Endothelial cell of umbilical vein (primary cell): Measurements from ENCODE around the gene CHN1.

Experiments
- CTCF ChIP-seq, 2 donors: IDR thresholded peaks; 1 replicate in 1 of 2; 2 replicates in 1 of 2; pipeline ENCODE4 v1.5.1; 2011; ENCODE audit warnings: low read length in 2 of 2, mild to moderate bottlenecking in 2 of 2, moderate library complexity in 2 of 2, control low read depth in 1 of 2, inconsistent platforms in 1 of 2, low read depth in 1 of 2; ENCODE audit not compliant: insufficient read depth in 1 of 2; ENCODE audit errors: extremely low read depth in 1 of 2
- EZH2 ChIP-seq: IDR thresholded peaks from 2 replicates; pipeline ENCODE4 v1.6.1; 2012; ENCODE audit warnings: borderline replicate concordance, low read depth, mild to moderate bottlenecking, moderate library complexity, low read length, inconsistent platforms; ENCODE audit not compliant: severe bottlenecking
- FOS ChIP-seq: IDR thresholded peaks from 2 replicates; pipeline ENCODE4 v1.6.1; 2011; ENCODE audit warnings: mild to moderate bottlenecking, low read length, moderate library complexity, borderline replicate concordance; ENCODE audit not compliant: insufficient read depth
- GATA2 ChIP-seq: IDR thresholded peaks from 2 replicates; pipeline ENCODE4 v1.7.0; 2011; ENCODE audit warnings: low read depth, mild to moderate bottlenecking, moderate library complexity, mixed read lengths, low read length; ENCODE audit not compliant: insufficient read length, insufficient read depth
- JUN ChIP-seq: IDR thresholded peaks from 2 replicates; pipeline ENCODE4 v1.6.1; 2011; ENCODE audit warnings: borderline replicate concordance, low read depth; ENCODE audit not compliant: insufficient read length, insufficient read depth
- MYC ChIP-seq: IDR thresholded peaks from one replicate; pipeline ENCODE4 v1.6.1; 2011; ENCODE audit warnings: mild to moderate bottlenecking, low read depth, low read length
- POLR2A ChIP-seq: IDR thresholded peaks from 2 replicates; pipeline ENCODE4 v1.6.1; 2012; ENCODE audit warnings: low read depth, mild to moderate bottlenecking, control low read depth, low read length
- POLR2AphosphoS5 ChIP-seq: IDR thresholded peaks from 2 replicates; pipeline ENCODE4 v1.6.1; 2012; ENCODE audit warnings: low read depth, mild to moderate bottlenecking, control low read depth, low read length, moderate library complexity; ENCODE audit not compliant: insufficient read depth

- TF ChIP-seq POLR2A = no peak
- no peak for TF ChIP-seq CTCF (IDR thresholded peaks at IDR 0.05; ENCODE audit: extremely low read depth in 1 of 2, insufficient read depth in 1 of 2, low read depth in 1 of 2, low read length in 2 of 2)
- no peak for TF ChIP-seq POLR2AphosphoS5
- no peak for TF ChIP-seq MYC
- TF ChIP-seq JUN = no peak
- TF ChIP-seq EZH2 = no peak
- no peak for TF ChIP-seq GATA2
- no peak for TF ChIP-seq FOS
Observed at GRCh38 chr2:175019566-175020327, 14.6 kb upstream of the CHN1 start.
